H1 (cell line): ENCODE data around the gene DPY19L3. TPM values are rescaled to one million over a fixed set of nuclear protein-coding genes. Genes with fewer than 3 reads are reported as not detected.

Experiments
- CTCF ChIA-PET: fragments of 300-600 bp; sonication (Branson Sonifier 250); formaldehyde crosslinking; loops from one replicate; lab custom pipeline; 2021; ENCODE audit not compliant: partially characterized antibody; lab: Charles Lee
- POLR2A ChIA-PET: fragments of 300-600 bp; sonication (Branson Sonifier 250); formaldehyde crosslinking; loops from one replicate; lab custom pipeline; 2021; ENCODE audit warnings: inconsistent platforms; ENCODE audit not compliant: partially characterized antibody; lab: Charles Lee
- DNase-seq, 2 experiments: peaks; one replicate each; pipeline versions ENCODE4 v3.0.0 to v3.0.0-alpha.2; 2010 to 2022; ENCODE audit warnings: low spot score in 2 of 2, low read depth in 1 of 2, mixed read lengths in 1 of 2
- FAIRE-seq: peaks from 2 replicates; lab custom pipeline; 2011; peaks lifted over from hg19 to GRCh38; lab: Jason Lieb, UNC
- H2AFZ ChIP-seq: 2 replicates; pipeline ENCODE4 v1.8.1; 2012; ENCODE audit warnings: low read length, inconsistent platforms
- H2AK5ac ChIP-seq: 2 replicates; pipeline ENCODE4 v1.6.1; 2013; ENCODE audit warnings: low read depth, low read length
- H2BK120ac ChIP-seq: replicated peaks from 2 replicates; pipeline ENCODE3; 2013; ENCODE audit warnings: low read depth, low read length, inconsistent platforms
- H2BK12ac ChIP-seq: 2 replicates; pipeline ENCODE4 v1.6.1; 2013; ENCODE audit warnings: low read depth, low read length
- H2BK15ac ChIP-seq: 2 replicates; pipeline ENCODE4 v1.6.1; 2013; ENCODE audit warnings: low read length
- H2BK20ac ChIP-seq: 2 replicates; pipeline ENCODE4 v1.6.1; 2013; ENCODE audit warnings: low read length
- H2BK5ac ChIP-seq: 2 replicates; pipeline ENCODE4 v1.6.1; 2013; ENCODE audit warnings: low read depth, low read length
- H3K14ac ChIP-seq: 2 replicates; pipeline ENCODE4 v1.6.1; 2013; ENCODE audit warnings: inconsistent platforms; ENCODE audit not compliant: insufficient read length
- H3K18ac ChIP-seq: 2 replicates; pipeline ENCODE4 v1.6.1; 2013; ENCODE audit warnings: low read length; ENCODE audit errors: extremely low read depth
- H3K23ac ChIP-seq: 2 replicates; pipeline ENCODE4 v1.6.1; 2013; ENCODE audit warnings: inconsistent platforms; ENCODE audit not compliant: insufficient read length
- H3K23me2 ChIP-seq: 2 replicates; pipeline ENCODE4 v1.6.1; 2013; ENCODE audit warnings: low read depth, low read length
- H3K27ac ChIP-seq: 2 replicates; pipeline ENCODE4 v1.6.1; 2011; ENCODE audit warnings: low read depth, low read length, inconsistent platforms
- H3K27me3 ChIP-seq, 4 experiments: replicated peaks in 1 of 4; 1 replicate in 1 of 4; 2 replicates in 3 of 4; pipeline versions ENCODE4 v1.6.1 to v1.8.1; 2011 to 2013; ENCODE audit warnings: low read length in 3 of 4, mild to moderate bottlenecking in 3 of 4, inconsistent platforms in 2 of 4, mixed read lengths in 2 of 4, moderate library complexity in 1 of 4; ENCODE audit not compliant: control insufficient read depth in 3 of 4, insufficient read depth in 3 of 4; ENCODE audit errors: extremely low read depth in 1 of 4
- H3K36me3 ChIP-seq, 4 experiments: 2 replicates each; pipeline versions ENCODE4 v1.6.1 to v1.8.1; 2011 to 2013; ENCODE audit warnings: mild to moderate bottlenecking in 4 of 4, low read length in 3 of 4, moderate library complexity in 2 of 4, control low read depth in 1 of 4, inconsistent platforms in 1 of 4; ENCODE audit not compliant: insufficient read depth in 4 of 4, control insufficient read depth in 2 of 4
- H3K4ac ChIP-seq: replicated peaks from 2 replicates; pipeline ENCODE3; 2013; ENCODE audit warnings: low read length, low read depth, mixed read lengths, inconsistent platforms; ENCODE audit not compliant: insufficient read length
- H3K4me1 ChIP-seq, 4 experiments: replicated peaks in 1 of 4; 1 replicate in 1 of 4; 2 replicates in 3 of 4; pipeline versions ENCODE4 v1.6.1 to v1.8.1; 2011 to 2013; ENCODE audit warnings: low read length in 3 of 4, inconsistent platforms in 2 of 4, mixed read lengths in 1 of 4; ENCODE audit not compliant: insufficient read depth in 4 of 4, control insufficient read depth in 3 of 4
- H3K4me2 ChIP-seq, 2 experiments: 2 replicates each; pipeline versions ENCODE4 v1.6.1 to v1.8.1; 2011 to 2013; ENCODE audit warnings: low read depth in 2 of 2, low read length in 2 of 2, control low read depth in 1 of 2, inconsistent platforms in 1 of 2, mild to moderate bottlenecking in 1 of 2; ENCODE audit not compliant: insufficient read depth in 1 of 2
- H3K4me3 ChIP-seq, 4 experiments: fragments of 200-600, 300-600 bp in 1 of 4; sonication (generic), shearing (Covaris generic), sonication (Bioruptor Twin) in 1 of 4; 2 replicates each; pipeline versions ENCODE4 v1.5.1 to v1.8.1; 2011 to 2016; ENCODE audit warnings: low read length in 4 of 4, low read depth in 3 of 4, control low read depth in 2 of 4, inconsistent platforms in 2 of 4, mild to moderate bottlenecking in 2 of 4, mixed read lengths in 1 of 4, moderate library complexity in 1 of 4; ENCODE audit not compliant: insufficient read depth in 2 of 4; ENCODE audit errors: extremely low read depth in 1 of 4
- H3K56ac ChIP-seq: replicated peaks from 2 replicates; pipeline ENCODE3; 2013; ENCODE audit warnings: low read depth, mild to moderate bottlenecking, mixed read lengths, low read length, inconsistent platforms; ENCODE audit not compliant: insufficient read length
- H3K79me1 ChIP-seq: 2 replicates; pipeline ENCODE4 v1.6.1; 2013; ENCODE audit warnings: low read depth, low read length, control low read depth
- H3K79me2 ChIP-seq, 2 experiments: 2 replicates each; pipeline versions ENCODE4 v1.6.1 to v1.8.1; 2012 to 2013; ENCODE audit warnings: low read length in 2 of 2, mild to moderate bottlenecking in 2 of 2, inconsistent platforms in 1 of 2; ENCODE audit not compliant: insufficient read depth in 2 of 2, control insufficient read depth in 1 of 2
- H3K9ac ChIP-seq, 4 experiments: replicated peaks in 1 of 4; 1 replicate in 1 of 4; 2 replicates in 3 of 4; pipeline versions ENCODE4 v1.6.1 to v1.8.1; 2011 to 2013; ENCODE audit warnings: low read depth in 3 of 4, low read length in 3 of 4, control low read depth in 2 of 4, mild to moderate bottlenecking in 2 of 4, moderate library complexity in 2 of 4, inconsistent platforms in 1 of 4; ENCODE audit errors: extremely low read depth in 1 of 4
- H3K9me3 ChIP-seq, 2 experiments: 2 replicates each; pipeline versions ENCODE4 v1.6.1 to v1.8.1; 2012 to 2013; ENCODE audit warnings: mild to moderate bottlenecking in 2 of 2, moderate library complexity in 2 of 2, control low read depth in 1 of 2, inconsistent platforms in 1 of 2, low read depth in 1 of 2, low read length in 1 of 2, mixed read lengths in 1 of 2; ENCODE audit not compliant: insufficient read depth in 2 of 2
- H4K20me1 ChIP-seq, 2 experiments: replicated peaks in 1 of 2; 2 replicates each; pipeline versions ENCODE3 to v1.8.1; 2011 to 2013; ENCODE audit warnings: inconsistent platforms in 2 of 2, low read length in 2 of 2, mild to moderate bottlenecking in 1 of 2; ENCODE audit not compliant: insufficient read depth in 2 of 2, control insufficient read depth in 1 of 2
- H4K5ac ChIP-seq: 2 replicates; pipeline ENCODE4 v1.6.1; 2013; ENCODE audit warnings: low read length, low read depth, mixed read lengths, inconsistent platforms; ENCODE audit not compliant: insufficient read length
- H4K8ac ChIP-seq: 2 replicates; pipeline ENCODE4 v1.8.0; 2013; ENCODE audit warnings: mild to moderate bottlenecking, moderate library complexity, low read length, inconsistent platforms; ENCODE audit not compliant: insufficient read depth; ENCODE audit errors: extremely low read depth
- H4K91ac ChIP-seq: replicated peaks from 2 replicates; pipeline ENCODE3; 2013; ENCODE audit warnings: low read length, mixed read lengths, inconsistent platforms; ENCODE audit not compliant: insufficient read length
- EGR1 ChIP-seq: IDR thresholded peaks from 2 replicates; pipeline ENCODE4 v1.6.1; 2011; ENCODE audit warnings: low read depth, low read length, borderline replicate concordance
- KDM4A ChIP-seq: IDR thresholded peaks from one replicate; pipeline ENCODE4 v1.7.1; 2012; ENCODE audit warnings: low read depth, mild to moderate bottlenecking, moderate library complexity, low read length, inconsistent platforms; ENCODE audit not compliant: severe bottlenecking
- POLR2AphosphoS5 ChIP-seq: IDR thresholded peaks from 2 replicates; pipeline ENCODE4 v1.6.1; 2011; ENCODE audit warnings: low read depth, low read length
- RAD21 ChIP-seq, 2 experiments: IDR thresholded peaks in 1 of 2; conservative IDR thresholded peaks in 1 of 2; 2 replicates each; pipeline ENCODE4 v1.6.1; 2011; ENCODE audit warnings: low read depth in 2 of 2, low read length in 2 of 2, improper control_type of control experiment in 1 of 2, inconsistent platforms in 1 of 2, mild to moderate bottlenecking in 1 of 2, moderate library complexity in 1 of 2
- SP2 ChIP-seq: IDR thresholded peaks from 2 replicates; pipeline ENCODE4 v1.6.1; 2012; ENCODE audit warnings: mild to moderate bottlenecking, low read length, inconsistent platforms
- WGBS, 2 experiments: shearing (Covaris generic) in 1 of 2; methylation state at CpG; one replicate each; pipeline versions ENCODE4 v1.1.6 to v1.1.7; 2013 to 2015; ENCODE audit warnings: low lambda C conversion rate in 2 of 2, mixed read lengths in 2 of 2, inconsistent platforms in 1 of 2, low coverage in 1 of 2, missing lambda C conversion rate in 1 of 2; ENCODE audit not compliant: insufficient replicate concordance in 2 of 2, insufficient coverage in 1 of 2, insufficient read length in 1 of 2; ENCODE audit errors: extremely low coverage in 1 of 2, missing lambda C conversion rate in 1 of 2; 5-methylcytosine and 5-hydroxymethylcytosine counted together
- polyA plus RNA-seq, 7 experiments: library from polyadenylated mRNA; depleted of rRNA in 3 of 7; stranded (reverse) in 5 of 7; unstranded in 2 of 7; fragments of >200 nt in 5 of 7; fragments of 200-250 nt in 2 of 7; gene quantifications; 1 replicate in 5 of 7; 2 replicates in 1 of 7; 4 replicates in 1 of 7; pipeline versions ENCODE4 v1.2.1 to v1.2.3, GENCODE V29; 2011 to 2013; ENCODE audit warnings: missing spikeins in 2 of 7, mixed read lengths in 2 of 7
- total RNA-seq: library from RNA; stranded (reverse); fragmentation: NEBNext Ultra II Directional; extraction: Animal tissue kit (Norgen Biotek cat#: 25700); gene quantifications from 2 replicates; pipeline ENCODE4 v1.2.1, GENCODE V29; 2021

The DPY19L3 gene
- total and polyA plus RNA-seq, 2 of the 8 experiments (the other 6 are each of a cell fraction or from before 2014, with no cell fraction given), result 35.3 to 60.2 TPM

DNA sequence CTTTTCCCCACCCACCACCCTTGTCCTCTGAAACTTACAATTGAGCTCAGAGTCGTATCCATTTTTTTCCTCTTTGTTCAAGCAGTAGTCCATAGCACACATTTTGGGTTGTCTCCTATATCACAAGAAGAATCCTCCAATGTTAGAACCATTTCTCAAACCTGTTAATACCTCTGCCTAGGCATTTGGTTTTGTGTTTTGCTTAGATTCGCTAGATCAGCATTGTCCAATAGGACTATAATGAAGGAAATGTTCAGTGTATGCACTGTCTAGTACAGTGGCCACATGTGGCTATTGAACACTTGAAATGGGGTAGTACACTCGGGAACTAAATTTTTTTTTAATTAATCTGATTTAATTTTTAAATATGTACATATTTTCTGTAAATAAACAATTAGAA lies 12.6 kb downstream of the DPY19L3 start:
- Histone ChIP-seq H3K9ac (no peak overlapping the region), H2BK15ac (no peak overlapping the region), H3K23ac (no peak overlapping the region), H2BK120ac (no peak overlapping the region), H2AK5ac (no peak overlapping the region), H3K79me2 (peaks cover 0 to 7% of the 10 kb centered on the region in 2 experiments; a peak in 1 of 4 replicates), H2BK12ac (no peak overlapping the region), H3K4me3 (no peak overlapping the region), H3K23me2 (no peaks in the 10 kb centered on the region), H2BK5ac (no peak overlapping the region), H3K4me1 (no peaks in the 10 kb centered on the region), H3K4ac (no peak overlapping the region), H3K27ac (no peak overlapping the region), H4K8ac (no peak overlapping the region), H3K18ac (no peak overlapping the region), H3K9me3 (no peaks in the 10 kb centered on the region), H3K27me3 (no peaks in the 10 kb centered on the region), H3K79me1 (no peaks in the 10 kb centered on the region; the same call in 1 of the 2 replicates)
- CTCF ChIA-PET, result interaction anchor here (1.0 kb wide), 1 partner anchor 11 kb away, joined by 3 read pairs; no protein-coding TSS in a partner anchor
- TF ChIP-seq EGR1, result no peak
- no peak for TF ChIP-seq SP2
- TF ChIP-seq POLR2AphosphoS5, result no peak
- no peak for TF ChIP-seq KDM4A
- TF ChIP-seq RAD21 (IDR thresholded peaks at IDR 0.05 in 1 of 2, conservative IDR thresholded peaks at IDR 0.05 in 1 of 2; ENCODE audit: low read depth in 2 of 2, low read length in 2 of 2), result no peak
- TF ChIP-seq, all 59 proteins: peak for 0
- Histone ChIP-seq H4K5ac (no peak overlapping the region), H3K56ac (no peak overlapping the region), H2AFZ (no peak overlapping the region), H3K14ac (no peak overlapping the region), H3K4me2 (no peak overlapping the region), H2BK20ac (no peak overlapping the region), H4K91ac (no peak overlapping the region), H4K20me1 (peaks cover 0 to 6% of the 10 kb centered on the region in 2 experiments), H3K36me3 (peaks cover 4 to 30% (median 13%) of the 10 kb centered on the region in 4 experiments; a peak in 7 of 8 replicates)
- POLR2A ChIA-PET, result interaction anchor here (1.0 to 2.7 kb wide), 2 partner anchors 13 kb away, joined by 3 to 13 read pairs; partner anchors contain the start of gene DPY19L3
- 85% methylated on average over 3 of the region's 3 CpGs; no CpG with 5 or more reads in 1 of the 2 experiments for WGBS, 2 experiments
- DNase-seq (no peak), FAIRE-seq (no peak)
